A549 (cell line): ENCODE data around the gene NALCN. TPM values are rescaled to one million over a fixed set of nuclear protein-coding genes. Genes with fewer than 3 reads are reported as not detected.

Source experiments
- ATAC-seq, 2 experiments: fragments of 200-7000 bp in 1 of 2; fragments of >200 bp in 1 of 2; cut with Nextera tagmentation in 1 of 2; cut with Tn5 transposase in 1 of 2; 3 replicates each; pipeline versions ENCODE4 v1.8.0 to v1.9.1; 2018 to 2020; ENCODE audit warnings: mild to moderate bottlenecking in 1 of 2, moderate library complexity in 1 of 2
- CTCF ChIA-PET: fragments of 300-600 bp; sonication (Branson Sonifier 250); formaldehyde crosslinking; extraction: SDS; loops from one replicate; lab custom pipeline; 2021; ENCODE audit warnings: antibody characterized with exemption, inconsistent platforms; lab: Yijun Ruan, JAX
- POLR2A ChIA-PET: fragments of 350-600 bp; formaldehyde crosslinking; extraction: SDS; loops from one replicate; lab custom pipeline; 2021; ENCODE audit warnings: antibody characterized with exemption, inconsistent platforms; lab: Yijun Ruan, JAX
- DNase-seq, 2 experiments: peaks; one replicate each; pipeline versions ENCODE4 v3.0.0 to v3.0.0-alpha.2; 2011 to 2016; ENCODE audit warnings: low read depth in 1 of 2, low spot score in 1 of 2
- FAIRE-seq: peaks from 2 replicates; lab custom pipeline; 2011; peaks lifted over from hg19 to GRCh38; lab: Jason Lieb, UNC
- H3K27ac ChIP-seq, 2 experiments: fragments of >200 bp; sonication (Bioruptor Twin); formaldehyde crosslinking; 3 replicates each; pipeline ENCODE4 v1.5.1; 2016 to 2017
- H3K4me1 ChIP-seq: fragments of >200 bp; sonication (Bioruptor Twin); formaldehyde crosslinking; 3 replicates; pipeline ENCODE4 v1.6.1; 2016
- H3K4me2 ChIP-seq: fragments of >200 bp; sonication (Bioruptor Twin); formaldehyde crosslinking; 3 replicates; pipeline ENCODE4 v1.6.1; 2016
- H3K4me3 ChIP-seq: fragments of >200 bp; sonication (Bioruptor Twin); formaldehyde crosslinking; 3 replicates; pipeline ENCODE4 v1.5.1; 2016
- H3K9me3 ChIP-seq: fragments of >200 bp; sonication (Bioruptor Twin); formaldehyde crosslinking; 3 replicates; pipeline ENCODE4 v1.6.1; 2016
- ATOH8 ChIP-seq: fragments of 250-450 bp; sonication (Bioruptor Pico); IDR thresholded peaks from 2 replicates; pipeline ENCODE4 v1.5.0; 2020; ENCODE audit warnings: low read depth, mild to moderate bottlenecking, moderate library complexity
- BHLHE40 ChIP-seq: IDR thresholded peaks from 2 replicates; pipeline ENCODE4 v1.6.1; 2012; ENCODE audit warnings: low read depth, low read length, inconsistent platforms
- CHD2 ChIP-seq: fragments of 150-350 bp; IDR thresholded peaks from 2 replicates; pipeline ENCODE4 v1.6.1; 2014; ENCODE audit warnings: low read length; ENCODE audit not compliant: partially characterized antibody
- E2F6 ChIP-seq: IDR thresholded peaks from 2 replicates; pipeline ENCODE4 v1.6.1; 2012; ENCODE audit warnings: low read depth, borderline replicate concordance
- ELK1 ChIP-seq: fragments of 150-350 bp; IDR thresholded peaks from 2 replicates; pipeline ENCODE4 v1.6.1; 2014; ENCODE audit warnings: low read depth, mild to moderate bottlenecking, low read length
- ESRRA ChIP-seq: fragments of 150-350 bp; IDR thresholded peaks from 2 replicates; pipeline ENCODE4 v1.6.1; 2014; ENCODE audit warnings: mild to moderate bottlenecking, low read length, borderline replicate concordance
- FOSB ChIP-seq: fragments of 250-450 bp; sonication (Bioruptor Pico); IDR thresholded peaks from 2 replicates; pipeline ENCODE4 v1.5.0; 2020; ENCODE audit warnings: mild to moderate bottlenecking, moderate library complexity
- FOSL2 ChIP-seq, 2 experiments: fragments of 450-650 bp in 1 of 2; fragments of >200 bp in 1 of 2; sonication (Bioruptor Twin) in 1 of 2; formaldehyde crosslinking; IDR thresholded peaks; 2 replicates each; pipeline versions ENCODE4 v1.5.0 to v1.6.1; 2016 to 2020; ENCODE audit warnings: mild to moderate bottlenecking in 1 of 2, moderate library complexity in 1 of 2
- HES2 ChIP-seq: fragments of >200 bp; sonication (Bioruptor Twin); formaldehyde crosslinking; IDR thresholded peaks from 2 replicates; pipeline ENCODE4 v1.6.1; 2016
- HEYL ChIP-seq: fragments of 250-450 bp; sonication (Bioruptor Pico); IDR thresholded peaks from 2 replicates; pipeline ENCODE4 v1.8.0; 2021; ENCODE audit warnings: mild to moderate bottlenecking, moderate library complexity
- HOXB13 ChIP-seq: fragments of 250-450 bp; sonication (Bioruptor Pico); IDR thresholded peaks from 2 replicates; pipeline ENCODE4 v1.5.0; 2020; ENCODE audit warnings: low read depth, mild to moderate bottlenecking, moderate library complexity
- JUN ChIP-seq, 2 experiments: fragments of >200 bp; sonication (Bioruptor Twin); formaldehyde crosslinking; IDR thresholded peaks; 2 replicates in 1 of 2; 3 replicates in 1 of 2; pipeline ENCODE4 v1.6.1; 2016 to 2017
- MAFK ChIP-seq: fragments of 450-650 bp; IDR thresholded peaks from 2 replicates; pipeline ENCODE4 v1.6.1; 2014; ENCODE audit not compliant: partially characterized antibody
- MAZ ChIP-seq: fragments of 150-350 bp; IDR thresholded peaks from 2 replicates; pipeline ENCODE4 v1.6.1; 2014; ENCODE audit warnings: antibody characterized with exemption, low read depth, low read length, borderline replicate concordance
- NFE2L2 ChIP-seq: fragments of 150-350 bp; conservative IDR thresholded peaks from 2 replicates; pipeline ENCODE4 v1.6.1; 2014; ENCODE audit warnings: low read length
- POLR2A ChIP-seq: IDR thresholded peaks from 2 replicates; pipeline ENCODE4 v1.6.1; 2012; ENCODE audit warnings: mild to moderate bottlenecking, low read length
- POLR2AphosphoS2 ChIP-seq: conservative IDR thresholded peaks from 2 replicates; pipeline ENCODE4 v1.6.1; 2012; ENCODE audit warnings: low read length, improper control_type of control experiment, inconsistent platforms
- RAD21 ChIP-seq, 2 experiments: fragments of >200 bp in 1 of 2; sonication (Bioruptor Twin) in 1 of 2; formaldehyde crosslinking in 1 of 2; IDR thresholded peaks in 1 of 2; conservative IDR thresholded peaks in 1 of 2; 2 replicates in 1 of 2; 3 replicates in 1 of 2; pipeline ENCODE4 v1.6.1; 2012 to 2018; ENCODE audit warnings: inconsistent platforms in 1 of 2
- RARB ChIP-seq: fragments of 250-450 bp; sonication (Bioruptor Pico); IDR thresholded peaks from 2 replicates; pipeline ENCODE4 v1.8.0; 2021; ENCODE audit warnings: mild to moderate bottlenecking, moderate library complexity
- RCOR1 ChIP-seq: fragments of 150-350 bp; IDR thresholded peaks from 2 replicates; pipeline ENCODE4 v1.6.1; 2014; ENCODE audit warnings: antibody characterized with exemption, low read length, low read depth
- REST ChIP-seq: fragments of 200-600 bp; sonication (generic); IDR thresholded peaks from 2 replicates; pipeline ENCODE4 v1.6.1; 2016; ENCODE audit warnings: antibody characterized with exemption, mild to moderate bottlenecking, moderate library complexity
- RFX5 ChIP-seq: fragments of 450-650 bp; IDR thresholded peaks from 2 replicates; pipeline ENCODE4 v1.7.1; 2014; ENCODE audit warnings: antibody characterized with exemption, mild to moderate bottlenecking, moderate library complexity
- RNF2 ChIP-seq: fragments of 200-600 bp; sonication (generic); IDR thresholded peaks from 2 replicates; pipeline ENCODE4 v1.6.1; 2016; ENCODE audit warnings: low read depth, mild to moderate bottlenecking, antibody characterized with exemption, moderate library complexity, borderline replicate concordance
- SMC3 ChIP-seq: fragments of >200 bp; sonication (Bioruptor Twin); formaldehyde crosslinking; IDR thresholded peaks from 3 replicates; pipeline ENCODE4 v1.6.1; 2018; ENCODE audit warnings: inconsistent platforms
- TFCP2L1 ChIP-seq: fragments of 250-450 bp; sonication (Bioruptor Pico); IDR thresholded peaks from 2 replicates; pipeline ENCODE4 v1.5.0; 2021; ENCODE audit warnings: mild to moderate bottlenecking
- ZC3H11A ChIP-seq: fragments of 450-650 bp; IDR thresholded peaks from 2 replicates; pipeline ENCODE4 v1.6.1; 2014; ENCODE audit warnings: antibody characterized with exemption, mild to moderate bottlenecking
- ZFP36 ChIP-seq: fragments of 450-650 bp; IDR thresholded peaks from 2 replicates; pipeline ENCODE4 v1.6.1; 2014; ENCODE audit warnings: borderline replicate concordance; ENCODE audit not compliant: partially characterized antibody
- ZNF302 ChIP-seq: fragments of 250-450 bp; sonication (Bioruptor Pico); IDR thresholded peaks from 2 replicates; pipeline ENCODE4 v1.9.0; 2021; ENCODE audit warnings: inconsistent platforms, mild to moderate bottlenecking, moderate library complexity
- WGBS: methylation state at CpG from one replicate; pipeline ENCODE4 v1.1.6; 2017; ENCODE audit errors: missing lambda C conversion rate; 5-methylcytosine and 5-hydroxymethylcytosine counted together
- polyA plus RNA-seq, 4 experiments: library from polyadenylated mRNA; depleted of rRNA in 3 of 4; stranded (reverse); fragments of >200 nt; fragmentation: RNase III in 1 of 4; extraction: RNeasy Plus Mini Kit Qiagen cat#74134 plus additional on column Dnase treatment in 1 of 4; gene quantifications; 2 replicates in 3 of 4; 3 replicates in 1 of 4; pipeline ENCODE4 v1.2.3, GENCODE V29; 2011 to 2017

The NALCN gene
- polyA plus RNA-seq, 2 of the 4 experiments (the other 2 are of a cell fraction) = 1.8 to 4.9 TPM

GRCh38 chr13:101059793-101060192 lies 356.5 kb downstream of the NALCN start:
- FAIRE-seq (no peak), DNase-seq (no peak), ATAC-seq (no peak)
- Histone ChIP-seq H3K4me2 (no peak overlapping the region), H3K9me3 (no peaks in the 10 kb centered on the region), H3K4me3 (no peak overlapping the region), H3K4me1 (no peaks in the 10 kb centered on the region), H3K27ac (no peak overlapping the region)
- TF ChIP-seq HEYL (CRISPR knock-in tag) (no peak), RFX5 (no peak), ESRRA (no peak), E2F6 (no peak), POLR2A (no peak), RNF2 (no peak), HES2 (no peak), JUN (IDR thresholded peaks at IDR 0.05) (no peak), ZFP36 (no peak), REST (no peak), BHLHE40 (no peak), MAFK (no peak), ZC3H11A (no peak), RCOR1 (no peak), SMC3 (no peak)
- ChIA-PET POLR2A (no interaction called here), CTCF (no interaction called here)
- 75% methylated on average over 10 of the region's 10 CpGs for WGBS

GRCh38 chr13:101058841-101059240 lies 357.5 kb downstream of the NALCN start:
- 57% methylated on average over 8 of the region's 8 CpGs for WGBS

More at GRCh38 chr13:101058841-101059240, 357.5 kb downstream of the NALCN start:
- FAIRE-seq (no peak), ATAC-seq (no peak), DNase-seq (no peak)
- H3K27ac ChIP-seq = no peak overlapping the region
- H3K4me2 ChIP-seq = no peak overlapping the region
- no peak overlapping the region for H3K4me3 ChIP-seq
- ChIA-PET POLR2A (no interaction called here), CTCF (no interaction called here)
- H3K9me3 ChIP-seq = no peaks in the 10 kb centered on the region
- H3K4me1 ChIP-seq = no peaks in the 10 kb centered on the region
- TF ChIP-seq ZC3H11A = no peak
- no peak for TF ChIP-seq RNF2
- TF ChIP-seq MAZ = no peak
- no peak for TF ChIP-seq FOSL2 (IDR thresholded peaks at IDR 0.05)
- TF ChIP-seq FOSL2 (CRISPR knock-in tag; IDR thresholded peaks at IDR 0.05) = no peak
- TF ChIP-seq ZNF302 (CRISPR knock-in tag) = no peak
- TF ChIP-seq TFCP2L1 (CRISPR knock-in tag) = no peak
- no peak for TF ChIP-seq BHLHE40
- no peak for TF ChIP-seq HES2
- TF ChIP-seq POLR2AphosphoS2 = no peak
- TF ChIP-seq HOXB13 (CRISPR knock-in tag) = no peak
- no peak for TF ChIP-seq RAD21 (conservative IDR thresholded peaks at IDR 0.05 in 1 of 2, IDR thresholded peaks at IDR 0.05 in 1 of 2)
- no peak for TF ChIP-seq FOSB (CRISPR knock-in tag)
- no peak for TF ChIP-seq CHD2
- no peak for TF ChIP-seq ELK1
- TF ChIP-seq RARB (CRISPR knock-in tag) = no peak
- TF ChIP-seq ATOH8 (CRISPR knock-in tag) = no peak
- no peak for TF ChIP-seq RCOR1
- TF ChIP-seq NFE2L2 = no peak
